ENCODE data around the gene ANKMY1.

Gene ANKMY1

DNA sequence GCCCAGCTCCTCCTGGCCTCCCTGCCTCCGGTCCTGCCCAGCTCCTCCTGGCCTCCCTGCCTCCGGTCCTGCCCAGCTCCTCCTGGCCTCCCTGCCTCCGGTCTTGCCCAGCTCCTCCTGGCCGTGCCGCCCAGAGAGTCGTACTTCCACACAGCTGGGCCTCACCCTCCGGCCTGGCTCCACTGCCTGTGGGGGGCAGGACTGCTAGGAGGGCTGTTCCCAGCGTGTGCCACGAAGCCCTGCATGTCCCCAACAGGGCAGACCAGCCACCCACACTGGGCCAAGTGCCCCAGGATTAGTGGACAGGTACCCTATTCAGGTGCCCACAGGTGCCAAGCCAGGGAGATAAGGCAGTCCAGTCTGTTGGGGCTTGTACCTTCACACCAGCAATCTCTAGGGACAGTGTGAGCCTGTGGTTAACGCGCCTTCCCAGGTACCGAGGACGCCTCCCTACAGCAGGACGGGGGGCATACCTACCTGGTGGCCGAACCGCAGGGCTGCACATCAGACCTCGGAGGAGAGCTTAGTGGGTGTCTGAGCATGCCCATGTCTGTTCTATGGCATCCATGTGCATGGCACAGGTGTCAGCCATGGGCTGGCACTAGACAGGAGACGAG lies 117.0 kb downstream of the ANKMY1 start:
- intact Hi-C loops (cut with micrococcal nuclease) = no loop called here

DNA sequence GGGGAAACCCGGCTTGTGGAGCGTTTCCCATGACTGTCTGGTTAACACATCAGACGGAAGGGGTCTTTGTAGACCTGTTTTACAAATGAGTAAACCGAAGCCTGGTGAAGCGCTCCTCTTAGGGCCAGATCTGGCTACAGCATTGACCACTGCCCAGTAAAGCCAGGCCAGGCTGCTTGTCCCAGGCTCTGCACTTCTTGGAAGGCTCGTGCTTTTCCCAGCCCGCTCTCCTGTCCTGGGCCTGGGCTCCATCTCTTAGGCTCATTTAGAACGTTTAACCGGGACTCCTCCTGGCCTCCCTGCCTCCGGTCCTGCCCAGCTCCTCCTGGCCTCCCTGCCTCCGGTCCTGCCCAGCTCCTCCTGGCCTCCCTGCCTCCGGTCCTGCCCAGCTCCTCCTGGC lies 117.5 kb downstream of the ANKMY1 start:
- Mint-ChIP-seq H3K4me1 (ENCODE audit: low read depth) (no peaks in the 10 kb centered on the region), H3K36me3 (ENCODE audit: low read depth) (no peaks in the 10 kb centered on the region), H3K9me3 (no peaks in the 10 kb centered on the region), H3K4me3 (no peak overlapping the region), H3K27ac (no peak overlapping the region), H3K27me3 (peaks cover 29% of the 10 kb centered on the region)
- intact Hi-C loops (cut with micrococcal nuclease) = no loop called here

More for the DNA sequence above, 117.0 kb downstream of the ANKMY1 start:
- Mint-ChIP-seq H3K9me3 (no peaks in the 10 kb centered on the region), H3K36me3 (ENCODE audit: low read depth) (no peaks in the 10 kb centered on the region), H3K4me1 (ENCODE audit: low read depth) (no peaks in the 10 kb centered on the region), H3K27ac (no peak overlapping the region), H3K27me3 (peaks cover 30% of the 10 kb centered on the region), H3K4me3 (no peak overlapping the region)

DNA sequence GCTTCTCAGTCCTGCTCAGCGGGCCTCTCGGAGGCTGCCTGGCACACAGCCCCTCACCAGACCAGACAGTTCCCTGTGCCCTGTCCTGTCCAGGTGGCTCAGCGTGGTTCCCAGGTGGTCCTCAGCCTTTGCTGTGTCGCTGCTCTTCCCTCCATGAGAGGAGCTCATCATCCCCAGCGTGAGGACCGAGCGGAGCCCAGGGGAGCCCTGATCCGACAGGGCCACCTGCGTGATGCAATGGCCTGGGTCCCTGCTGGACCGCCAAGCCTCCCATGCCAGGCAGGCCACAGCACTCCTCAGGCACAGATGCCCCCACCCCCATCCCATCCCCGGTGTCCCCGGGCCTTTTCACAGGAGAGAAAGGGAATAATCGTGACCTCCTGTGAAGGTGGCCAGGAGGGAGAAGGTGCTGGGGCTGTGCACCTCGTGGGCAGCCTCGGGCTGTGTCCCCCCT lies 118.1 kb downstream of the ANKMY1 start:
- Mint-ChIP-seq H3K36me3 (ENCODE audit: low read depth) (no peaks in the 10 kb centered on the region), H3K4me3 (no peak overlapping the region), H3K4me1 (ENCODE audit: low read depth) (peaks cover 2% of the 10 kb centered on the region), H3K9me3 (no peaks in the 10 kb centered on the region), H3K27me3 (peaks cover 29% of the 10 kb centered on the region), H3K27ac (no peak overlapping the region)
- intact Hi-C loops (cut with micrococcal nuclease) = loop anchor here (5.0 kb wide), 1 partner anchor 207 kb away; no protein-coding TSS in a partner anchor

DNA sequence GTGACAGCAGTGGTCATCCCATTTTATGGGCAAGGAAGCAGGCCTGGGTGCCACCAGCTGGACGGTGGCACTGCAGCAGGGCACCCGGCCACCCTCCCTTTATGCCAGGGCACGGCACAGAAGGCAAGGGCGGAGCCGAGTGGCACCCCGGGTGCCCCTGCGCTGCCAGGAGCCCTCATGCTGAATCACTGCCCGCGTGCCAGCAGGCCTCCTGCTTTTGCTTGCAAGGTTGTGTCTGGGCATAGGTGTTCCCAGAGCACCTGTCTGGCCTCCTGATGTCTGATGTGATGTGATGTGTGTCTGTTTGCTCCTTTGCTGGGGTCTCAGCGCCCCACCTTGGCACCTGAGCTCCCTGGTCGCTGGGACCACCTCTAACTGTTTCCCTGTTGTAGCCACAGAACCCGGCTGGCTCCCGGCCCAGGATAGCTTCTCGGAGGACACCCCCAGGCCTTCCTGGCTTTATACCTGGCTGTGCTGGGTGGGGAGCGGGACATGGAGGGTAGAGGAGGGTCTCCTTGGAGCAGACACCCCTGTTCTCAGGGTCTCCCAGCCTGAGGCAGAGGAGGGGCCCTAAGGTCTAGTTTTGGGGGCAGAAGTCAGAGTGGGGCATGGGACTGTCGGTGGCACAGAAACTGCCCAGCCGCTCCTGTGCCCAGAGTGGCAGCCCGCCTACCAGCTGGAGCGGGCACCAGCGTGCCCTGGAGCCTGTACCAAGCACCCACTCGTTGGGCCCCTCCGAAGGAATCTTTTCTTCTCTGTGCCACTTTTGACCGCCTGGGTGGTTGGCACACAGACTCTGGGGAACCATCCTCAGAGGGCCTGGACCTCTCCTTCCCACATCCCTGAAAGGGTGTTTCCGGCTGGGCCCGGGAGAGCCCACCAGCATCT lies 118.7 kb downstream of the ANKMY1 start:
- Mint-ChIP-seq H3K36me3 (ENCODE audit: low read depth) (no peaks in the 10 kb centered on the region), H3K4me1 (ENCODE audit: low read depth) (peaks cover 6% of the 10 kb centered on the region), H3K9me3 (no peaks in the 10 kb centered on the region), H3K27ac (no peak overlapping the region), H3K4me3 (no peak overlapping the region), H3K27me3 (peaks cover 36% of the 10 kb centered on the region)
- intact Hi-C loops (cut with micrococcal nuclease) = loop anchor here (5.0 kb wide), 1 partner anchor 207 kb away; no protein-coding TSS in a partner anchor

DNA sequence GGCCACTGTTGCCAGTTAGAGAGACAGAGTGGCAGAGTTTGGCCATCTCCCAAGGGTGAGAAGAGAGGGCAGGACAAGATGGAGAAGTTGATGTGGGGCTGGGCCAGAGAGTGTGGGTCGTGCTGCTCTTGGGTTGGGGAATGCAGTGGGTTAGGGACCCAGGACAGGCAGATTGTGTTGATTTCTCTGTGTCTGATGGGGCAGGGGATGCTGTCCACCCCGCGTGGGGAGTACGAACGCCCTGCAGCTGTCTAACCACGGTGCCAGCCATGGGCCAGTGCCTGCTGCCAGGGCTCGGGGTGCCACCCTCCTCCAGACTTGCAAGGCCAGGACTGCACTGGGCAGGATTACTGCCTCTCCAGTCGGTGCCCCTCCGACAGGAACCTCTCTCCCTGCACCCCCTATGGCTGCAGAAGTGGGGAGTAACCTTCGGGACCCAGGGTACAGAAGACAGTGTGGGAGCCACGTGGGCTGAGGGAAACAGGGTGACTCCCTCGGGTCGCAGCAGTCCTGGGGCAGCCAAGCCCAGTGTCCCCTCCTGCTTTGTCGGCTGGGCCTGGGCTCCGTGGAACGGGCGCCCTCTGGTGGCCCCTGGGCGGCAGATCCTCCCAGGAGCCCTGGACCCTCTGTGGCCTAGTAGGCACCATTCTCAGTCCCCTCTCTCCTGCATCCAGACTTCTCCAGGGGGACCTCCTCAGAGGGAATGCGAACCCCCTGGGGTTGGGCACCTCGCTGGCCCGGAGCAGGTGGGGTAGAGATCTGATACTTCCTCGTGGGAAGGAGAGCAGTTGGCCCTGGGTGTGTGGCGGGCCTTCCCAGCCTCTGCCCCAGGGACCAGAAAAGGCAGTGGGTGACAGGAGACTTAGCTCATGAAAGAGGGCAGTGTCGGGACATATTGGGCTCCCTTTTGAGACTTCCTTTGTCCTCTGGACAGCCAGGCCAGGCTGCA lies 119.7 kb downstream of the ANKMY1 start:
- Mint-ChIP-seq H3K9me3 (no peaks in the 10 kb centered on the region), H3K27ac (no peak overlapping the region), H3K4me3 (no peak overlapping the region), H3K4me1 (ENCODE audit: low read depth) (peaks cover 6% of the 10 kb centered on the region), H3K36me3 (ENCODE audit: low read depth) (no peaks in the 10 kb centered on the region), H3K27me3 (peaks cover 45% of the 10 kb centered on the region)
- intact Hi-C loops (cut with micrococcal nuclease) = loop anchor here (5.0 kb wide), 1 partner anchor 206 kb away; no protein-coding TSS in a partner anchor

DNA sequence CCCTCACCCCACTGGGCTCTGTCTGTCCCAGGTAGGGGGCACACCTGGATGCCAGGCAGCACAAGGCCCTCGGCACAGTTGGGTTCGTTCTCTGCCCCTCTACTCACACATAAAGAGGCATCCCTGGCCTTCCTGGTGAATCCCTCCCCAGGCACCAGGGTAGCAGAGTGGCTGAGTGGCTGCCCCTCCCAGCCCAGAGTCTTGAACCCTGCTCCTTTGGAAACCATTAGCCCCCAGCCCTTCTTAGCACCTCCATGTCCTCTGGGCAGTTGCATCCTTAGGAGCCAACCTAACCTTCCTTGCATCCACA lies 120.3 kb downstream of the ANKMY1 start:
- no peak overlapping the region for H3K27ac Mint-ChIP-seq
- intact Hi-C loops (cut with micrococcal nuclease) = loop anchor here (5.0 kb wide), 1 partner anchor 205 kb away; no protein-coding TSS in a partner anchor
- H3K4me1 Mint-ChIP-seq (ENCODE audit: low read depth) = peaks cover 6% of the 10 kb centered on the region
- no peaks in the 10 kb centered on the region for H3K9me3 Mint-ChIP-seq
- no peaks in the 10 kb centered on the region for H3K36me3 Mint-ChIP-seq (ENCODE audit: low read depth)
- H3K27me3 Mint-ChIP-seq = peaks cover 50% of the 10 kb centered on the region
- no peak overlapping the region for H3K4me3 Mint-ChIP-seq

DNA sequence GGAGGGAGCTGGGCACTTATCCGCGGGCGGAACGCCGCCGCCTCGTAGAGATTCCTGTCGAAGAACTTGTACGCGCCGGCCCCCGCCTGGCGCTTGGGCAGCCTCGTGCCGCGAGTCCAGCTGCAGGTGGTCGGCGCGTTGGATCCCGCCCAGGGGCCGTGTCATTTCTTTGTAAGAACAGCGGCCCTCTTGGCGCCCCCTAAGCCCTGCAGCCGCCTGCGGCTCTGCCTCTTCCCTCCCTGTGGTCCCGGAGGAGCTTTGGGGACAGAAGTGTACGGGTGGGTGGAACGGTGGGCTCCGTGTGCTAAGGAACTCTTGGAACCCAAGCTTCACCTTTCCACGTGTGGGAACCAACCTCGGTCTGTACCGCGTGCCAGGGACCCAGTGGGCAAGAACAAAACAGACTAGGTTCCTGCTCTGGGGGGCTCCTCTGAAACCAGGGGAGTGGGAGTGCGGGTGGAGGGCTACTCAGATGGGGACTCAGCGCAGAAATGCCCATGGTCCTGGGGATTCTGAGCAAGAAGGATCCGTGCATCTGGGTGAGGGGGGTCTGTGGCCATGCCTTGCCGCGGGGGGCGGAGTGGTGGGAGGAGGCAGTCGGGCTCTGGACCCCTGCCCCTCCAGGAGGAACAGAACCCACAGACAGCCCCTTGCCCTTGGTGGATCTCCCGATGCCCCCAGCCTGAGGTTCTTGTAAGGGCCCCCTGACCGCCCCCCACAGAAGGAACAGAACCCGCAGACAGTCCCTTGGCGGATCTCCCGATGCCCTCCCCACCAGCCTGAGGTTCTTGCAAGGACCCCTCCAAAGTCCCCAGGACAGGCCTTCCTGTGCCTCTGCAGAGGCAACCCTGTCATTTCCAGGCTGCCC lies 120.9 kb downstream of the ANKMY1 start:
- H3K27me3 Mint-ChIP-seq = peaks cover 55% of the 10 kb centered on the region
- no peak overlapping the region for H3K27ac Mint-ChIP-seq
- intact Hi-C loops (cut with micrococcal nuclease) = loop anchor here (5.0 kb wide), 1 partner anchor 205 kb away; no protein-coding TSS in a partner anchor
- no peaks in the 10 kb centered on the region for H3K36me3 Mint-ChIP-seq (ENCODE audit: low read depth)
- no peaks in the 10 kb centered on the region for H3K9me3 Mint-ChIP-seq
- no peak overlapping the region for H3K4me3 Mint-ChIP-seq
- peaks cover 6% of the 10 kb centered on the region for H3K4me1 Mint-ChIP-seq (ENCODE audit: low read depth)

DNA sequence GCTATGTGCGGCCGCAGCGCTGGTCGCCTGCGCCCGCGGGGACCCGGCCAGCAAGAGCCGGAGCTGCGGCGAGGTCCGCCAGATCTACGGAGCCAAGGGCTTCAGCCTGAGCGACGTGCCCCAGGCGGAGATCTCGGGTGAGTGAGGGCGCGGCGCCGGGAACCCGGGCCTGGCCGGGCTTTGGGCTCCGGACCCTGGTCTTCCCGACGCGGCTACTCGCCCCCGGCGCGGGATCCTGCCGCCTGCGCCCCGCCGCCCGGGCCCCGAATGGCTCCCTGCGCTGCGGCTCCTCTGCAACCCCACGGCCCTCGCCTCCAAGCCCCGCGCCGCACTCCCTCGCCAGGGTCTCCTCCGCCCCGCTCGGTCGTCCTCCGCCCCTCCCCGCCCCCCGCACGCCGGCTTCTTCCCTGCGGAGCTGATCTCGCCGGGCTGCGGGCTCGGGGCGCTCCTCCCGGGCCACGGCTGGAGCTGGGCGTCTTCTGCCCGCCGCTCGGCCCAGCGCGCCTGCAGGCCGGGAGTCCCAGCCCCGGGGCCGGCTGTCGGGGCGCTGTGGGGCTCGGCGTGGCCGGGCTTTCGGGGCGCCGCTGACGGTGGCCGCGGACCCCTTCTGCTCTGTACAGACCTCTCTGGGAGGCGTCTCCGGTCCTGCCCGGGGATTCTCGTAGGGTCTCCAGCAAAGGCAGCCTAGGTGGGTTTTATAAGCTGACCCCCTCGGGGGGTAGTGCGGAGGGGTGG lies 121.7 kb downstream of the ANKMY1 start:
- H3K27me3 Mint-ChIP-seq = peaks cover 58% of the 10 kb centered on the region
- H3K4me1 Mint-ChIP-seq (ENCODE audit: low read depth) = peaks cover 6% of the 10 kb centered on the region
- no peaks in the 10 kb centered on the region for H3K36me3 Mint-ChIP-seq (ENCODE audit: low read depth)
- peak overlapping the region; percentile 67 for H3K4me3 Mint-ChIP-seq
- no peak overlapping the region for H3K27ac Mint-ChIP-seq
- no peaks in the 10 kb centered on the region for H3K9me3 Mint-ChIP-seq
- intact Hi-C loops (cut with micrococcal nuclease) = loop anchor here (5.0 kb wide), 1 partner anchor 204 kb away; no protein-coding TSS in a partner anchor

DNA sequence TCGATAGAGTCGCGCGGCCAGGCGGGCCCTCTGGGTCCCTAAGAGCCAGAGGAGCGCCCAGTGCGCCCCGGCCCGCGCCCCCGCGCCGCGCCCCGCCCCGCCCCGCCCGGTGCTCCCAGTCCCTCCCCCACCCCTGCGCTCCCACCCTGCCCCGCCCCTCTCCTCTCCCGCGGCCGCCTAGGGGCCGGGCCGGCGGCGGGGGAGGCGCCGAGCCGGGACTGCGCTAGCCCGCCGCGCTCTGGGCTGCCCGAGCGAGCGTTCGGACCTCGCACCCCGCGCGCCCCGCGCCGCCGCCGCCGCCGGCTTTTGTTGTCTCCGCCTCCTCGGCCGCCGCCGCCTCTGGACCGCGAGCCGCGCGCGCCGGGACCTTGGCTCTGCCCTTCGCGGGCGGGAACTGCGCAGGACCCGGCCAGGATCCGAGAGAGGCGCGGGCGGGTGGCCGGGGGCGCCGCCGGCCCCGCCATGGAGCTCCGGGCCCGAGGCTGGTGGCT lies 122.3 kb downstream of the ANKMY1 start, which contains the start of gene GPC1:
Gene GPC1 (plus strand): TSS at position 207 of the 491 bp plus-strand sequence. CDS start 256 bp downstream, at position 463.
- Mint-ChIP-seq H3K27me3 (peaks cover 59% of the 10 kb centered on the region), H3K9me3 (no peaks in the 10 kb centered on the region), H3K4me1 (ENCODE audit: low read depth) (peaks cover 6% of the 10 kb centered on the region), H3K4me3 (peak within 1 kb of the TSS; percentile 67), H3K27ac (no peak within 1 kb of the TSS), H3K36me3 (ENCODE audit: low read depth) (no peaks in the 10 kb centered on the region)
- intact Hi-C loops (cut with micrococcal nuclease) = loop anchor here (5.0 kb wide), 1 partner anchor 203 kb away; no protein-coding TSS in a partner anchor

DNA sequence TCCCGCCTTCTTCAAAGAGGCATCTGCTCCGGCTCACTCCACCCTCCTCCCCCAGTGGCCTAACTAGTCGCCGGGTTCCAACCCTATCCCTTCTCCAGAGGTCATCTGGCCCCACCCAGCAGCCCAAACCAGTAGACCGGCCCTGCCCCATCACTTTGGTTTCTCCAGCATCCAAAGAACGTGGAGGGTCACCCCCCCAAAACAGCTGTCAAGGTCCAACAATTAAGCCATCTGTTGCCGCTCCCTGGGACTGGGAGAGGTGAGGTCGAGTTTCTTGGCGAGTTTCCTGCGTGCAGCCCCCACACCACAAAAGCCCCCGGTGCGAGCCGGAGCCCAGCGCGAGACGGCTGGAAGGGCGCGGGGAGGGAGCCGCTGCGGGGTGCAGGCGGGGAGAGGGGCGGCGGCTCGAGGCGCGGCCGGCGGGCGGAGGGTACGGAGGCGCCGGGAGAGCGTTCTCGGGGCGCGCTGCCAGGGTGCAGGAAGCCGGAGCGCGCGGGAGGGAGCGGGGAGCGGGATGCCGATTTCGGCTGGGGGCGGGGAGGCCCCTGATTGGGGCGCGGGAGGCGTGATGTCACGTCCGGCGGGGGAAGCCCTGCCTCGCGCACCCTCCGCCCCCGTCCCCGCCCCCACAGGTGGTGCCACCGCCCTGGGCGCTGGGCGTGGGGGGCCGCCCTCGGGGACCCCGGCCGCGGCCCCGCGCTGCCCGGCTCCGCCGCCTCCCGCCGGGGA lies 122.9 kb downstream of the ANKMY1 start:
- intact Hi-C loops (cut with micrococcal nuclease) = loop anchor here (5.0 kb wide), 1 partner anchor 203 kb away; no protein-coding TSS in a partner anchor
- H3K36me3 Mint-ChIP-seq (ENCODE audit: low read depth) = no peaks in the 10 kb centered on the region
- H3K9me3 Mint-ChIP-seq = no peaks in the 10 kb centered on the region
- H3K4me3 Mint-ChIP-seq = peak overlapping the region; percentile 67
- peaks cover 59% of the 10 kb centered on the region for H3K27me3 Mint-ChIP-seq
- peaks cover 6% of the 10 kb centered on the region for H3K4me1 Mint-ChIP-seq (ENCODE audit: low read depth)
- no peak overlapping the region for H3K27ac Mint-ChIP-seq

DNA sequence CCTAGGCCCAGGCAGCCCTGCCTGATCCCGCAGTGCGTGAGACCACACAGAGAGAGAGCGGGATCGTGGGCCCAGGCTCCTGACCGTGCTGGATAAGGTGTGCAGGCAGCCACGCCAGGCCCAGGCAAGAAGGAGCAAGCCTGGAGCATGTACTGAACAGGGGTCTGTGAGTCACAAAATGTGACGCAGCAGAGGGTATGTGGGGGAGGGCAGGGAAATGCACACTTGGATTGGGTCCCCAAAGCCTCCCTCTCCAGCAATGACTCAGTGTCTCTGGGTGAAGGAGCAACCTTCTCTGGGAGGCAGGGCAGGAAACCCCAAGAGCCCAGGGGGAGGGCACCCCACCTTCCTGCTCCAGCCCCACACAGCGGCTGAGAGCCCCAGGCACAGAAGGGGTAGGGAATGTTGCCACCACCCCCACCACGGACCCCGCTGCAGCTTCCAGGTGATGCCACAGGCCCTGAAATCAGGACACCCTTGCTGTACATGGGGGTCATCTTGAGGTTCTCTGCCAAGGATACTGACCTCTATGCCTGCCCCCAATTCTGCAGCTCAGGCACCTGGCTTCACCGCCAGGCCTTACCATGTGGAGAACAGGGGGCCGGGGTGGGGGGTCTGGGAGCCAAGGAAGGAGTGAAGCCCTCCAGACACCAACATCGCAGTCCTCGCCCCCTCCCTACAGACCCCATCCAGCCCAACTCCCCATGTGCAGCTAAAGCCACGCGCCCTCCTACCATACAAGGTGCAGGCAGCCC lies 123.6 kb downstream of the ANKMY1 start:
- no peak overlapping the region for H3K27ac Mint-ChIP-seq
- H3K9me3 Mint-ChIP-seq = no peaks in the 10 kb centered on the region
- H3K4me3 Mint-ChIP-seq = peak overlapping the region; percentile 67
- peaks cover 6% of the 10 kb centered on the region for H3K4me1 Mint-ChIP-seq (ENCODE audit: low read depth)
- H3K36me3 Mint-ChIP-seq (ENCODE audit: low read depth) = no peaks in the 10 kb centered on the region
- intact Hi-C loops (cut with micrococcal nuclease) = no loop called here
- H3K27me3 Mint-ChIP-seq = peaks cover 56% of the 10 kb centered on the region
